ENCODE measurements around the gene MAPKBP1. TPM values are rescaled to one million over a fixed set of nuclear protein-coding genes. Genes with fewer than 3 reads are reported as not detected.

Gene MAPKBP1
- polyA plus RNA-seq, 1 donor from 2014 or later = 30.3 TPM

GRCh38 chr15:41732483-41732882, 41.8 kb upstream of the MAPKBP1 start:
- no peaks in the 10 kb centered on the region for H3K79me2 ChIP-seq (replicated peaks; ENCODE audit: insufficient read depth, low read length)
- H2AFZ ChIP-seq (ENCODE audit: low read depth, low read length) = no peak overlapping the region
- H3K9me3 ChIP-seq (ENCODE audit: low read length) = no peaks in the 10 kb centered on the region
- no peak overlapping the region for H3K4me3 ChIP-seq (ENCODE audit: low read length)
- H3K36me3 ChIP-seq (ENCODE audit: insufficient read depth, low read length) = peaks cover 19% of the 10 kb centered on the region
- no peaks in the 10 kb centered on the region for H3K9me2 ChIP-seq (ENCODE audit: insufficient read depth, low read length)
- no peak overlapping the region for H3K9ac ChIP-seq (ENCODE audit: low read length)
- no peak overlapping the region for H3K4me2 ChIP-seq (ENCODE audit: low read length)
- H4K20me1 ChIP-seq (ENCODE audit: insufficient read depth) = no peaks in the 10 kb centered on the region
- no peak overlapping the region for H3K27ac ChIP-seq (ENCODE audit: low read length)
- TF ChIP-seq, protein P1, sequence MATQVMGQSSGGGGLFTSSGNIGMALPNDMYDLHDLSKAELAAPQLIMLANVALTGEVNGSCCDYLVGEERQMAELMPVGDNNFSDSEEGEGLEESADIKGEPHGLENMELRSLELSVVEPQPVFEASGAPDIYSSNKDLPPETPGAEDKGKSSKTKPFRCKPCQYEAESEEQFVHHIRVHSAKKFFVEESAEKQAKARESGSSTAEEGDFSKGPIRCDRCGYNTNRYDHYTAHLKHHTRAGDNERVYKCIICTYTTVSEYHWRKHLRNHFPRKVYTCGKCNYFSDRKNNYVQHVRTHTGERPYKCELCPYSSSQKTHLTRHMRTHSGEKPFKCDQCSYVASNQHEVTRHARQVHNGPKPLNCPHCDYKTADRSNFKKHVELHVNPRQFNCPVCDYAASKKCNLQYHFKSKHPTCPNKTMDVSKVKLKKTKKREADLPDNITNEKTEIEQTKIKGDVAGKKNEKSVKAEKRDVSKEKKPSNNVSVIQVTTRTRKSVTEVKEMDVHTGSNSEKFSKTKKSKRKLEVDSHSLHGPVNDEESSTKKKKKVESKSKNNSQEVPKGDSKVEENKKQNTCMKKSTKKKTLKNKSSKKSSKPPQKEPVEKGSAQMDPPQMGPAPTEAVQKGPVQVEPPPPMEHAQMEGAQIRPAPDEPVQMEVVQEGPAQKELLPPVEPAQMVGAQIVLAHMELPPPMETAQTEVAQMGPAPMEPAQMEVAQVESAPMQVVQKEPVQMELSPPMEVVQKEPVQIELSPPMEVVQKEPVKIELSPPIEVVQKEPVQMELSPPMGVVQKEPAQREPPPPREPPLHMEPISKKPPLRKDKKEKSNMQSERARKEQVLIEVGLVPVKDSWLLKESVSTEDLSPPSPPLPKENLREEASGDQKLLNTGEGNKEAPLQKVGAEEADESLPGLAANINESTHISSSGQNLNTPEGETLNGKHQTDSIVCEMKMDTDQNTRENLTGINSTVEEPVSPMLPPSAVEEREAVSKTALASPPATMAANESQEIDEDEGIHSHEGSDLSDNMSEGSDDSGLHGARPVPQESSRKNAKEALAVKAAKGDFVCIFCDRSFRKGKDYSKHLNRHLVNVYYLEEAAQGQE (IDR thresholded peaks at IDR 0.05; ENCODE audit: borderline replicate concordance) = no peak
- TF ChIP-seq TAF1 (IDR thresholded peaks at IDR 0.05; ENCODE audit: low read depth) = no peak
- TF ChIP-seq EP300 (conservative IDR thresholded peaks at IDR 0.05; ENCODE audit: poor library complexity, severe bottlenecking) = no peak
- no peak for TF ChIP-seq SMC3 (conservative IDR thresholded peaks at IDR 0.05; ENCODE audit: poor library complexity)
- no peak for TF ChIP-seq RAD21 (conservative IDR thresholded peaks at IDR 0.05)
- no peak for TF ChIP-seq EZH2 (IDR thresholded peaks at IDR 0.05; ENCODE audit: borderline replicate concordance, insufficient read depth, low read length, poor library complexity, severe bottlenecking)
- no peak for TF ChIP-seq POLR2AphosphoS5 (IDR thresholded peaks at IDR 0.05)
- TF ChIP-seq MXI1 (conservative IDR thresholded peaks at IDR 0.05; ENCODE audit: poor library complexity, severe bottlenecking) = no peak
- no peak for TF ChIP-seq CTCF (IDR thresholded peaks at IDR 0.05; ENCODE audit: poor library complexity, severe bottlenecking)
- no peaks in the 10 kb centered on the region for H3F3A ChIP-seq (ENCODE audit: insufficient read depth, low read length, poor library complexity, severe bottlenecking)
- H3K27me3 ChIP-seq (ENCODE audit: insufficient read depth, low read depth, low read length) = no peaks in the 10 kb centered on the region

DNA sequence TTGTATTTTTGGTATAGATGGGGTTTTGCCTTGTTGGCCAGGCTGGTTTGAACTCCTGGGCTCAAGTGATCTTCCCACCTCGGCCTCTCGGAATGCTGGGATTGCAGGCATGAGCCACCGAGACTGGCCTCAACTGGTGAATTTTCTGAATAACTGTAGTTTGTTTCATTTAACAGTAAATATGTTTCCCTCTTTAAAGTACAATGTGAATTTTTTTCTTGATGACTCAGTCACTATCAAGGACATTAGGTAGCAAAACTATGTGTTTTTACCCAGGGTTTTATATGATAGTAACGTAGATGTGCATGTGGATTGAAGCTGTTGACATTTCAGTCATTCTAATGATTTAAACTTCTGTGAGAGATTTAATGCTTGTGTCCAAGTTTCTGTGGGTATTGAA, 40.2 kb upstream of the MAPKBP1 start:
- TF ChIP-seq EZH2 (IDR thresholded peaks at IDR 0.05; ENCODE audit: borderline replicate concordance, insufficient read depth, low read length, poor library complexity, severe bottlenecking) (no peak), RAD21 (conservative IDR thresholded peaks at IDR 0.05) (no peak), SMC3 (conservative IDR thresholded peaks at IDR 0.05; ENCODE audit: poor library complexity) (no peak), POLR2AphosphoS5 (IDR thresholded peaks at IDR 0.05) (no peak), TAF1 (IDR thresholded peaks at IDR 0.05; ENCODE audit: low read depth) (no peak), MXI1 (conservative IDR thresholded peaks at IDR 0.05; ENCODE audit: poor library complexity, severe bottlenecking) (no peak), EP300 (conservative IDR thresholded peaks at IDR 0.05; ENCODE audit: poor library complexity, severe bottlenecking) (no peak), CTCF (IDR thresholded peaks at IDR 0.05; ENCODE audit: poor library complexity, severe bottlenecking) (no peak)
- TF ChIP-seq, protein P1 (IDR thresholded peaks at IDR 0.05; ENCODE audit: borderline replicate concordance) = no peak
- Histone ChIP-seq H3K4me3 (ENCODE audit: low read length) (no peak overlapping the region), H4K20me1 (ENCODE audit: insufficient read depth) (no peaks in the 10 kb centered on the region), H3K4me2 (ENCODE audit: low read length) (no peak overlapping the region), H3F3A (ENCODE audit: insufficient read depth, low read length, poor library complexity, severe bottlenecking) (no peaks in the 10 kb centered on the region), H3K9me2 (ENCODE audit: insufficient read depth, low read length) (no peaks in the 10 kb centered on the region), H3K27me3 (ENCODE audit: insufficient read depth, low read depth, low read length) (no peaks in the 10 kb centered on the region), H3K36me3 (ENCODE audit: insufficient read depth, low read length) (peaks cover 19% of the 10 kb centered on the region), H3K27ac (ENCODE audit: low read length) (no peak overlapping the region), H2AFZ (ENCODE audit: low read depth, low read length) (no peak overlapping the region), H3K9me3 (ENCODE audit: low read length) (no peaks in the 10 kb centered on the region), H3K79me2 (replicated peaks; ENCODE audit: insufficient read depth, low read length) (no peaks in the 10 kb centered on the region), H3K9ac (ENCODE audit: low read length) (no peak overlapping the region)

All from neural cell (in vitro differentiated cells).